ENCODE results near the gene ANGPT4. TPM values are rescaled to one million over a fixed set of nuclear protein-coding genes. Genes with fewer than 3 reads are reported as not detected.

The ANGPT4 gene
- total RNA-seq, 1 donor from 2014 or later = 0.05 TPM

DNA sequence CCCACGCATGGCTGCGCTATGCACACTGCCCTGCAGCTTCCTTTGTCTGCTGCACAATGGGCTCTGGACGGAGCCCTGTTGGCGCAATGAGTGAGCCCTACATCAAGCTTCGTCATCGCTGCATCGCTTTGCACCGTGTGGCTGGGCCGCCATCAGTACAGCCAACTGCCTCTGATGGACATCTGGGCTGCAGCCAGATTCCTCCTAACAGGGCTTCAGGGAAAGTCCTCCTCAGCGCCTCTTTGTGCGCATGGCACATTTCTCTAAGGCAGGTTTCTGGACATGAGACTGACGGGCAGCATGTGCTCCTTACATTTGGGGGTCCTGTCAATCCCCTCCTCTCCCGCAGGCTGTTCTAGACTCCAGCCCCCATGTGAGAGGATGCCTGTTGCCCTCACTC lies 29.7 kb upstream of the ANGPT4 start:
- no peaks in the 10 kb centered on the region for H3K27me3 ChIP-seq (ENCODE audit: insufficient read depth, low read length)
- TF ChIP-seq EZH2 (IDR thresholded peaks at IDR 0.05; ENCODE audit: insufficient read depth, low read length) (no peak), CTCF (IDR thresholded peaks at IDR 0.05; ENCODE audit: insufficient read depth, low read depth, low read length) (no peak)
- no peak overlapping the region for H3K27ac ChIP-seq (ENCODE audit: low read depth, low read length)
- peaks cover 27% of the 10 kb centered on the region for H3K27me3 Mint-ChIP-seq (ENCODE audit: low read depth, unreplicated experiment)
- no peak for DNase-seq (ENCODE audit: low read depth)
- peaks cover 5% of the 10 kb centered on the region for H3K9me3 Mint-ChIP-seq (ENCODE audit: unreplicated experiment)
- no peak overlapping the region for H3K4me3 Mint-ChIP-seq (ENCODE audit: unreplicated experiment)
- no peak overlapping the region for H3K4me2 ChIP-seq (ENCODE audit: low read length)
- no peaks in the 10 kb centered on the region for H4K20me1 ChIP-seq (ENCODE audit: insufficient read depth, low read length)
- H3K36me3 Mint-ChIP-seq (ENCODE audit: low read depth, unreplicated experiment) = no peaks in the 10 kb centered on the region
- no peak overlapping the region for H3K4me3 ChIP-seq (ENCODE audit: insufficient read depth, low read depth, low read length)
- no peaks in the 10 kb centered on the region for H3K4me1 Mint-ChIP-seq (ENCODE audit: low read depth, unreplicated experiment)
- H3K9ac ChIP-seq (ENCODE audit: low read length) = no peak overlapping the region
- no peak overlapping the region for H3K27ac Mint-ChIP-seq (ENCODE audit: unreplicated experiment)
- H2AFZ ChIP-seq (ENCODE audit: low read depth, low read length) = no peak overlapping the region
- no peak for FAIRE-seq
- no peaks in the 10 kb centered on the region for H3K79me2 ChIP-seq (ENCODE audit: insufficient read depth, low read length)
- no peaks in the 10 kb centered on the region for H3K36me3 ChIP-seq (ENCODE audit: insufficient read depth, low read length)
- peaks cover 3% of the 10 kb centered on the region for H3K9me3 ChIP-seq (ENCODE audit: insufficient read depth, low read depth, low read length)
- H3K4me1 ChIP-seq (ENCODE audit: insufficient read depth, low read length) = no peaks in the 10 kb centered on the region

- Histone ChIP-seq H3K27me3 (ENCODE audit: insufficient read depth, low read length) (no peaks in the 10 kb centered on the region), H3K4me3 (ENCODE audit: insufficient read depth, low read depth, low read length) (no peak overlapping the region), H3K27ac (ENCODE audit: low read depth, low read length) (no peak overlapping the region), H2AFZ (ENCODE audit: low read depth, low read length) (no peak overlapping the region), H4K20me1 (ENCODE audit: insufficient read depth, low read length) (no peaks in the 10 kb centered on the region), H3K79me2 (ENCODE audit: insufficient read depth, low read length) (no peaks in the 10 kb centered on the region), H3K9ac (ENCODE audit: low read length) (no peak overlapping the region), H3K4me1 (ENCODE audit: insufficient read depth, low read length) (no peaks in the 10 kb centered on the region), H3K4me2 (ENCODE audit: low read length) (no peak overlapping the region), H3K9me3 (ENCODE audit: insufficient read depth, low read depth, low read length) (peaks cover 3% of the 10 kb centered on the region), H3K36me3 (ENCODE audit: insufficient read depth, low read length) (no peaks in the 10 kb centered on the region)
- H3K9me3 Mint-ChIP-seq (ENCODE audit: unreplicated experiment) = peaks cover 5% of the 10 kb centered on the region
- no peaks in the 10 kb centered on the region for H3K4me1 Mint-ChIP-seq (ENCODE audit: low read depth, unreplicated experiment)
- H3K36me3 Mint-ChIP-seq (ENCODE audit: low read depth, unreplicated experiment) = no peaks in the 10 kb centered on the region
- TF ChIP-seq CTCF (IDR thresholded peaks at IDR 0.05; ENCODE audit: insufficient read depth, low read depth, low read length) = no peak
- no peak for TF ChIP-seq EZH2 (IDR thresholded peaks at IDR 0.05; ENCODE audit: insufficient read depth, low read length)
- DNase-seq (ENCODE audit: low read depth) (no peak), FAIRE-seq (no peak)
- H3K4me3 Mint-ChIP-seq (ENCODE audit: unreplicated experiment) = no peak overlapping the region
- peaks cover 29% of the 10 kb centered on the region for H3K27me3 Mint-ChIP-seq (ENCODE audit: low read depth, unreplicated experiment)
- no peak overlapping the region for H3K27ac Mint-ChIP-seq (ENCODE audit: unreplicated experiment)
Measured at GRCh38 chr20:944774-945410, 28.8 kb upstream of the ANGPT4 start.

- Histone ChIP-seq H3K4me2 (ENCODE audit: low read length) (no peak overlapping the region), H3K27me3 (ENCODE audit: insufficient read depth, low read length) (no peaks in the 10 kb centered on the region), H3K4me1 (ENCODE audit: insufficient read depth, low read length) (no peaks in the 10 kb centered on the region), H3K4me3 (ENCODE audit: insufficient read depth, low read depth, low read length) (no peak overlapping the region), H3K27ac (ENCODE audit: low read depth, low read length) (no peak overlapping the region), H3K9ac (ENCODE audit: low read length) (no peak overlapping the region), H3K36me3 (ENCODE audit: insufficient read depth, low read length) (no peaks in the 10 kb centered on the region), H3K79me2 (ENCODE audit: insufficient read depth, low read length) (no peaks in the 10 kb centered on the region), H3K9me3 (ENCODE audit: insufficient read depth, low read depth, low read length) (peaks cover 3% of the 10 kb centered on the region), H2AFZ (ENCODE audit: low read depth, low read length) (no peak overlapping the region), H4K20me1 (ENCODE audit: insufficient read depth, low read length) (no peaks in the 10 kb centered on the region)
- Mint-ChIP-seq H3K9me3 (ENCODE audit: unreplicated experiment) (peaks cover 5% of the 10 kb centered on the region), H3K36me3 (ENCODE audit: low read depth, unreplicated experiment) (no peaks in the 10 kb centered on the region), H3K4me1 (ENCODE audit: low read depth, unreplicated experiment) (no peaks in the 10 kb centered on the region), H3K27ac (ENCODE audit: unreplicated experiment) (no peak overlapping the region), H3K4me3 (ENCODE audit: unreplicated experiment) (no peak overlapping the region), H3K27me3 (ENCODE audit: low read depth, unreplicated experiment) (peaks cover 26% of the 10 kb centered on the region)
- FAIRE-seq (no peak), DNase-seq (ENCODE audit: low read depth) (no peak)
- TF ChIP-seq EZH2 (IDR thresholded peaks at IDR 0.05; ENCODE audit: insufficient read depth, low read length) = no peak
- TF ChIP-seq CTCF (IDR thresholded peaks at IDR 0.05; ENCODE audit: insufficient read depth, low read depth, low read length) = no peak
Measured at GRCh38 chr20:944148-944547, 28.0 kb upstream of the ANGPT4 start.

Data from astrocyte (in vitro differentiated cells and primary cell).